ENCODE results near the gene SLC5A11.
"Not testable (repeated sequence)": the region's sequence is repeated elsewhere in the genome, so short reads cannot be mapped to it uniquely, and the experiment has no call there.

Gene SLC5A11

GRCh38 chr16:24836836-24837235 lies 8.9 kb upstream of the SLC5A11 start:
- no peak overlapping the region for H3K4me3 ChIP-seq (ENCODE audit: low read length)
- TF ChIP-seq CTCF (IDR thresholded peaks at IDR 0.05; ENCODE audit: insufficient read depth, low read depth, low read length, missing control alignments) = no peak
- DNase-seq (ENCODE audit: low read depth) = no peak

GRCh38 chr16:24837969-24838368 lies 7.8 kb upstream of the SLC5A11 start:
- no peak for DNase-seq (ENCODE audit: low read depth)
- TF ChIP-seq CTCF (IDR thresholded peaks at IDR 0.05; ENCODE audit: insufficient read depth, low read depth, low read length, missing control alignments) = no peak
- no peak overlapping the region for H3K4me3 ChIP-seq (ENCODE audit: low read length)

- H3K4me3 ChIP-seq (ENCODE audit: low read length) = no peak overlapping the region
Observed at GRCh38 chr16:24838554-24839266, 7.1 kb upstream of the SLC5A11 start.

GRCh38 chr16:24839347-24839972 lies 6.3 kb upstream of the SLC5A11 start:
- TF ChIP-seq CTCF (IDR thresholded peaks at IDR 0.05; ENCODE audit: insufficient read depth, low read depth, low read length, missing control alignments) = no peak
- no peak overlapping the region for H3K4me3 ChIP-seq (ENCODE audit: low read length)
- no peak for DNase-seq (ENCODE audit: low read depth)

More at GRCh38 chr16:24838554-24839266, 7.1 kb upstream of the SLC5A11 start:
- TF ChIP-seq CTCF (IDR thresholded peaks at IDR 0.05; ENCODE audit: insufficient read depth, low read depth, low read length, missing control alignments) = no peak
- peak; percentile 69 for DNase-seq (ENCODE audit: low read depth)

GRCh38 chr16:24841291-24841690 lies 4.5 kb upstream of the SLC5A11 start:
- peak; percentile 78 for DNase-seq (ENCODE audit: low read depth)
- no peak overlapping the region for H3K4me3 ChIP-seq (ENCODE audit: low read length)
- no peak for TF ChIP-seq CTCF (IDR thresholded peaks at IDR 0.05; ENCODE audit: insufficient read depth, low read depth, low read length, missing control alignments)

- no peak overlapping the region for H3K4me3 ChIP-seq (ENCODE audit: low read length)
- DNase-seq (ENCODE audit: low read depth) = peak; percentile 65
- no peak for TF ChIP-seq CTCF (IDR thresholded peaks at IDR 0.05; ENCODE audit: insufficient read depth, low read depth, low read length, missing control alignments)
Observed at GRCh38 chr16:24844101-24845030, 1.4 kb upstream of the SLC5A11 start.

- not testable (repeated sequence) for H3K4me3 ChIP-seq (ENCODE audit: low read length); DNase-seq (ENCODE audit: low read depth)
Observed at GRCh38 chr16:24845031-24845365, 765 bp upstream of the SLC5A11 start.
